ENCODE measurements around the gene ATG14.

GRCh38 chr14:55352201-55352600 lies 59.4 kb downstream of the ATG14 start:
- TF ChIP-seq POLR2A (IDR thresholded peaks at IDR 0.05; ENCODE audit: control extremely low read depth in 1 of 2, low read depth in 2 of 2, low read length in 2 of 2) (no peak), CEBPB (IDR thresholded peaks at IDR 0.05; ENCODE audit: low read depth, low read length) (no peak), CTCF (IDR thresholded peaks at IDR 0.05; ENCODE audit: control extremely low read depth in 1 of 3, insufficient read depth in 1 of 3, low read depth in 1 of 3, low read length in 3 of 3) (no peak), ATF2 (IDR thresholded peaks at IDR 0.05; ENCODE audit: low read length) (no peak), RXRA (IDR thresholded peaks at IDR 0.05; ENCODE audit: insufficient read depth, low read depth, low read length) (no peak), RFX5 (IDR thresholded peaks at IDR 0.05; ENCODE audit: borderline replicate concordance, low read depth, low read length) (no peak), SP2 (IDR thresholded peaks at IDR 0.05; ENCODE audit: low read length) (no peak), GABPA (IDR thresholded peaks at IDR 0.05; ENCODE audit: borderline replicate concordance, insufficient read depth, low read length) (no peak), TAF7 (optimal IDR thresholded peaks at IDR 0.05; ENCODE audit: borderline replicate concordance, low read depth, low read length) (no peak), CHD2 (IDR thresholded peaks at IDR 0.05; ENCODE audit: low read length) (no peak), SP1 (IDR thresholded peaks at IDR 0.05; ENCODE audit: low read depth, low read length) (no peak), MAX (IDR thresholded peaks at IDR 0.05) (no peak), ZNF274 (IDR thresholded peaks at IDR 0.05; ENCODE audit: borderline replicate concordance, extremely low read depth, low read length) (no peak), CREB1 (IDR thresholded peaks at IDR 0.05) (no peak)

Measured in H1 (cell line).